B cell (primary cell): ENCODE results near the gene GPX7. TPM values are rescaled to one million over a fixed set of nuclear protein-coding genes. Genes with fewer than 3 reads are reported as not detected.

Experiments used
- ATAC-seq: fragments of 200-7000 bp; cut with Tn5 transposase; one replicate; pipeline ENCODE4 v1.10.0; 2021; ENCODE audit warnings: low read depth, mild to moderate bottlenecking, moderate number of reproducible peaks, moderate library complexity
- CTCF ChIA-PET: fragments of 350-600 bp; sonication (Branson Sonifier 250); formaldehyde crosslinking; loops from one replicate; lab custom pipeline; 2021; ENCODE audit warnings: antibody characterized with exemption, inconsistent platforms; lab: Charles Lee
- POLR2A ChIA-PET: fragments of 350-600 bp; sonication (Branson Sonifier 250); formaldehyde crosslinking; loops from one replicate; lab custom pipeline; 2021; ENCODE audit warnings: antibody characterized with exemption; lab: Charles Lee
- DNase-seq: peaks from one replicate; pipeline ENCODE4 v3.0.0; 2013
- H2AFZ ChIP-seq: 2 replicates; pipeline ENCODE4 v1.6.1; 2012; ENCODE audit warnings: mild to moderate bottlenecking, low read depth, low read length; ENCODE audit not compliant: insufficient read depth, poor library complexity, severe bottlenecking
- H3K27ac ChIP-seq, 2 donors: 1 replicate in 1 of 2; 2 replicates in 1 of 2; pipeline ENCODE4 v1.5.1; 2012 to 2013; ENCODE audit warnings: low read length in 2 of 2, mild to moderate bottlenecking in 2 of 2, moderate library complexity in 1 of 2
- H3K27me3 ChIP-seq, 4 experiments: fragments of 200-600 bp in 1 of 4; sonication (generic) in 1 of 4; replicated peaks in 1 of 4; 1 replicate in 2 of 4; 2 replicates in 2 of 4; pipeline versions ENCODE4 v1.6.1 to v1.7.0; 2013 to 2016; ENCODE audit warnings: low read length in 3 of 4, mild to moderate bottlenecking in 2 of 4, mixed read lengths in 1 of 4, moderate library complexity in 1 of 4; ENCODE audit not compliant: insufficient read depth in 4 of 4, control insufficient read depth in 3 of 4; ENCODE audit errors: control extremely low read depth in 1 of 4
- H3K36me3 ChIP-seq, 2 experiments: replicated peaks in 1 of 2; 1 replicate in 1 of 2; 2 replicates in 1 of 2; pipeline versions ENCODE4 v1.6.1 to v1.7.1; 2013; ENCODE audit warnings: low read length in 1 of 2; ENCODE audit not compliant: insufficient read depth in 2 of 2, control insufficient read depth in 1 of 2; ENCODE audit errors: control extremely low read depth in 1 of 2, extremely low read depth in 1 of 2
- H3K4me1 ChIP-seq, 2 donors: fragments of 200-600 bp in 1 of 2; sonication (generic) in 1 of 2; 1 replicate in 1 of 2; 2 replicates in 1 of 2; pipeline versions ENCODE4 v1.5.1 to v1.6.1; 2013 to 2017; ENCODE audit warnings: low read length in 2 of 2; ENCODE audit not compliant: control insufficient read depth in 2 of 2, insufficient read depth in 2 of 2
- H3K4me2 ChIP-seq: replicated peaks from 2 replicates; pipeline ENCODE3; 2012; ENCODE audit warnings: mild to moderate bottlenecking, low read depth, low read length; ENCODE audit not compliant: poor library complexity, severe bottlenecking
- H3K4me3 ChIP-seq, 5 experiments: fragments of 200-600 bp in 1 of 5; sonication (generic) in 1 of 5; 1 replicate in 3 of 5; 2 replicates in 2 of 5; pipeline versions ENCODE4 v1.5.1 to v1.7.0; 2011 to 2016; ENCODE audit warnings: low read length in 4 of 5, mild to moderate bottlenecking in 4 of 5, low read depth in 2 of 5, control low read depth in 1 of 5, moderate library complexity in 1 of 5; ENCODE audit not compliant: insufficient read depth in 1 of 5; ENCODE audit errors: control extremely low read depth in 1 of 5, extremely low read depth in 1 of 5
- H3K79me2 ChIP-seq: fragments of 200-600 bp; sonication (generic); one replicate; pipeline ENCODE4 v1.6.0; 2016; ENCODE audit warnings: low read length; ENCODE audit not compliant: control insufficient read depth, insufficient read depth
- H3K9ac ChIP-seq: fragments of 200-600 bp; sonication (generic); 2 replicates; pipeline ENCODE4 v1.6.1; 2017; ENCODE audit warnings: mild to moderate bottlenecking, low read length, moderate library complexity
- H3K9me3 ChIP-seq, 3 donors: one replicate each; pipeline versions ENCODE4 v1.6.1 to v1.7.1; 2013; ENCODE audit warnings: low read length in 2 of 3; ENCODE audit not compliant: control insufficient read depth in 2 of 3, insufficient read depth in 1 of 3; ENCODE audit errors: control extremely low read depth in 1 of 3
- H4K20me1 ChIP-seq: 2 replicates; pipeline ENCODE4 v1.6.0; 2012; ENCODE audit warnings: mild to moderate bottlenecking, low read length; ENCODE audit not compliant: insufficient read depth, control insufficient read depth, poor library complexity, severe bottlenecking
- H3K27ac Mint-ChIP-seq: one replicate; pipeline ENCODE4 v1.8.0; 2021; ENCODE audit warnings: mixed read lengths
- H3K27me3 Mint-ChIP-seq: one replicate; pipeline ENCODE4 v1.8.0; 2021; ENCODE audit warnings: mixed read lengths
- H3K4me1 Mint-ChIP-seq: one replicate; pipeline ENCODE4 v1.8.0; 2021; ENCODE audit warnings: mixed read lengths
- H3K4me3 Mint-ChIP-seq: one replicate; pipeline ENCODE4 v1.8.0; 2021; ENCODE audit warnings: mixed read lengths
- H3K9me3 Mint-ChIP-seq: one replicate; pipeline ENCODE4 v1.8.0; 2022; ENCODE audit warnings: mixed read lengths; ENCODE audit not compliant: insufficient read depth
- CTCF ChIP-seq: fragments of 200-600 bp; IDR thresholded peaks from one replicate; pipeline ENCODE4 v1.8.0; 2022; ENCODE audit warnings: antibody characterized with exemption, mild to moderate bottlenecking
- EZH2 ChIP-seq: IDR thresholded peaks from 2 replicates; pipeline ENCODE4 v1.6.1; 2012; ENCODE audit warnings: borderline replicate concordance, low read depth, mild to moderate bottlenecking, moderate library complexity, low read length; ENCODE audit not compliant: insufficient read depth, poor library complexity, severe bottlenecking
- WGBS: methylation state at CpG from one replicate; pipeline ENCODE4 v1.1.5; 2013; ENCODE audit warnings: missing lambda C conversion rate; ENCODE audit not compliant: insufficient coverage; 5-methylcytosine and 5-hydroxymethylcytosine counted together
- intact Hi-C: fragments of 100-400 bp; cut with micrococcal nuclease; formaldehyde crosslinking; loops from one replicate; pipeline ENCODE4 v1.10.0; 2022
- polyA plus RNA-seq: library from polyadenylated mRNA; depleted of rRNA; stranded (reverse); fragments of >200 nt; gene quantifications from 2 replicates; pipeline ENCODE4 v1.2.3, GENCODE V29; 2012
- total RNA-seq, 2 donors: library from RNA; stranded (reverse); fragments of 120-200 nt in 1 of 2; gene quantifications; 1 replicate in 1 of 2; 2 replicates in 1 of 2; pipeline versions ENCODE4 v1.2.3 to v1.2.4, GENCODE V29; 2013 to 2022

The GPX7 gene
- total and polyA plus RNA-seq, 2 donors (not counting 1 experiment from before 2014, with no cell fraction given), result 21.4 to 27.6 TPM

- Histone ChIP-seq H3K27ac (no peak overlapping the region), H3K9ac (no peak overlapping the region), H3K4me2 (no peak overlapping the region), H3K36me3 (peaks cover 0 to 25% of the 10 kb centered on the region in 2 experiments), H2AFZ (no peak overlapping the region), H3K9me3 (no peaks in the 10 kb centered on the region), H3K27me3 (no peaks in the 10 kb centered on the region), H3K4me1 (no peaks in the 10 kb centered on the region), H3K4me3 (no peak overlapping the region), H4K20me1 (no peaks in the 10 kb centered on the region), H3K79me2 (peaks cover 57% of the 10 kb centered on the region)
- DNase-seq, result no peak
- TF ChIP-seq EZH2, result no peak
- TF ChIP-seq CTCF, result no peak
- ChIA-PET CTCF (interaction anchor here (0.7 to 1.0 kb wide), 2 partner anchors 19 to 46 kb away, joined by 3 read pairs; no protein-coding TSS in a partner anchor), POLR2A (no interaction called here)
- Mint-ChIP-seq H3K27me3 (no peaks in the 10 kb centered on the region), H3K4me1 (peaks cover 29% of the 10 kb centered on the region), H3K4me3 (no peak overlapping the region), H3K27ac (no peak overlapping the region), H3K9me3 (no peaks in the 10 kb centered on the region)
- ATAC-seq, result no peak
- intact Hi-C loops, result no loop called here
- WGBS, result 100% methylated on average over 3 of the region's 5 CpGs
Measured at GRCh38 chr1:52615489-52616042, 13.4 kb downstream of the GPX7 start.

DNA sequence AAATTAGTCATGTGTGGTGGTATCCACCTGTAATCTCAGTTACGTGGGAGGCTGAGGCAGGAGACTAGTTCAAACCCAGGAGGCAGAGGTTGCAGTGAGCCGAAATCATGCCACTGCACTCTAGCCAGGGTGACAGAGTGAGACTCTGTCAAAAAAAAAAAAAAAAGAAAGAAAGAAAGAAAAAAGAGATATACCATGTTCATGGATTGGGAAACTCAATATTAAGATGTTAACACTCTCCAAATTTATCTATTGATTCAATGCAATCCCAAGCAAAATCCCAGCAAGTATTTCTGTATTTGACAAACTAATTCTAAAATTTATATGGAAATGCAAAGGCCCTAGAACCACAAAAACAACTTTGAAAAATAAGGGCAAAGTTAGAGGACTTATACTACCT lies 19.8 kb downstream of the GPX7 start:
- H3K4me3 ChIP-seq, result no peak overlapping the region
- no peak overlapping the region for H3K9ac ChIP-seq
- no peaks in the 10 kb centered on the region for H3K9me3 Mint-ChIP-seq
- H3K9me3 ChIP-seq, result peaks cover 0 to 14% (median 0%) of the 10 kb centered on the region in 3 donors
- TF ChIP-seq CTCF (no peak), EZH2 (no peak)
- ChIA-PET CTCF (no interaction called here), POLR2A (interaction anchor here (0.7 kb wide), 1 partner anchor 71 kb away, joined by 3 read pairs; no protein-coding TSS in a partner anchor)
- no peaks in the 10 kb centered on the region for H4K20me1 ChIP-seq
- H3K36me3 ChIP-seq, result peaks cover 0 to 19% of the 10 kb centered on the region in 2 experiments
- H3K27ac Mint-ChIP-seq, result no peak overlapping the region
- no CpG with 5 or more reads among the region's 2 CpGs for WGBS
- no peak overlapping the region for H3K4me3 Mint-ChIP-seq
- H3K27me3 ChIP-seq, result no peaks in the 10 kb centered on the region
- peaks cover 1 to 4% of the 10 kb centered on the region in 2 donors for H3K4me1 ChIP-seq
- no peak overlapping the region for H3K4me2 ChIP-seq
- peaks cover 84% of the 10 kb centered on the region for H3K79me2 ChIP-seq
- H3K4me1 Mint-ChIP-seq, result peaks cover 30% of the 10 kb centered on the region
- no peak for ATAC-seq
- H3K27ac ChIP-seq, result no peak overlapping the region
- H3K27me3 Mint-ChIP-seq, result no peaks in the 10 kb centered on the region
- no peak for DNase-seq
- intact Hi-C loops, result no loop called here
- H2AFZ ChIP-seq, result no peak overlapping the region
